ENCODE data around the gene DDN. TPM values are rescaled to one million over a fixed set of nuclear protein-coding genes. Genes with fewer than 3 reads are reported as not detected.

DDN gene
- total and polyA plus RNA-seq, 9 of the 15 experiments (the other 6 are each of a cell fraction or from before 2014, with no cell fraction given), result 0.03 to 3.6 (median 1.6) TPM

- TF ChIP-seq ZNF589 (CRISPR knock-in tag; IDR thresholded peaks at IDR 0.05; ENCODE audit: low read depth), result no peak
- no peak for TF ChIP-seq NELFE (IDR thresholded peaks at IDR 0.05; ENCODE audit: insufficient read depth, insufficient read length)
- TF ChIP-seq HES1 (IDR thresholded peaks at IDR 0.05; ENCODE audit: low read depth), result no peak
- no peak for TF ChIP-seq ZZZ3 (IDR thresholded peaks at IDR 0.05)
- no peak for TF ChIP-seq POLR2G (IDR thresholded peaks at IDR 0.05; ENCODE audit: low read depth, low read length)
- no peak for TF ChIP-seq ZNF124 (CRISPR knock-in tag; IDR thresholded peaks at IDR 0.05)
- TF ChIP-seq CBFB (CRISPR knock-in tag; IDR thresholded peaks at IDR 0.05), result no peak
- no peak for TF ChIP-seq NR3C1 (CRISPR knock-in tag; IDR thresholded peaks at IDR 0.05)
- no peak for TF ChIP-seq DEAF1 (CRISPR knock-in tag; IDR thresholded peaks at IDR 0.05)
- peak; percentile 17; the same call in 1 of the 2 replicates for TF ChIP-seq EHMT2 (IDR thresholded peaks at IDR 0.05)
- TF ChIP-seq ATF7 (IDR thresholded peaks at IDR 0.05), result peak; percentile 23; the same call in 1 of the 2 replicates
- TF ChIP-seq ZNF436 (CRISPR knock-in tag; IDR thresholded peaks at IDR 0.05), result no peak
- no peak for TF ChIP-seq CBFA2T2 (conservative IDR thresholded peaks at IDR 0.05)
- TF ChIP-seq SOX6 (IDR thresholded peaks at IDR 0.05), result peak; percentile 61
- no peak for TF ChIP-seq NCOA4 (IDR thresholded peaks at IDR 0.05; ENCODE audit: partially characterized antibody)
- TF ChIP-seq CBFA2T3 (IDR thresholded peaks at IDR 0.05), result 0 out of 2 replicates have a peak, but pooled peaks have one; percentile 8
- peak; percentile 47; the same call in 1 of the 2 replicates for TF ChIP-seq ATF3 (IDR thresholded peaks at IDR 0.05)
- TF ChIP-seq ATF3 (CRISPR knock-in tag; conservative IDR thresholded peaks at IDR 0.05), result no peak
- TF ChIP-seq FOSL1 (tag; conservative IDR thresholded peaks at IDR 0.05), result 0 out of 2 replicates have a peak, but pooled peaks have one; percentile 24
- no peak for TF ChIP-seq NCOA1 (IDR thresholded peaks at IDR 0.05; ENCODE audit: low read depth)
- no peak for TF ChIP-seq ZNF57 (CRISPR knock-in tag; IDR thresholded peaks at IDR 0.05)
- no peak for TF ChIP-seq ELK3 (CRISPR knock-in tag; IDR thresholded peaks at IDR 0.05)
- TF ChIP-seq BHLHE40 (IDR thresholded peaks at IDR 0.05; ENCODE audit: low read length), result no peak
- TF ChIP-seq HINFP (tag; conservative IDR thresholded peaks at IDR 0.05; ENCODE audit: low read depth), result no peak
- TF ChIP-seq C11orf30 (IDR thresholded peaks at IDR 0.05; ENCODE audit: low read depth), result 0 out of 2 replicates have a peak, but pooled peaks have one; percentile 28
Observed at GRCh38 chr12:48993787-48994186, 5.4 kb downstream of the DDN start (continued).

Data from K562 (cell line).